SU-DHL-6 (cell line): ENCODE data around the gene SNRNP70.

Source experiments
- CTCF ChIP-seq: fragments of 200-600 bp; sonication (generic); IDR thresholded peaks from one replicate; pipeline ENCODE4 v1.5.1; 2017; ENCODE audit warnings: antibody characterized with exemption, mild to moderate bottlenecking, low read length, moderate library complexity; ENCODE audit not compliant: insufficient read depth, poor library complexity, severe bottlenecking
- EZH2phosphoT487 ChIP-seq: fragments of 200-600 bp; sonication (generic), shearing (Covaris generic); conservative IDR thresholded peaks from 2 replicates; pipeline ENCODE4 v1.6.1; 2018; ENCODE audit warnings: mild to moderate bottlenecking, antibody characterized with exemption, low read length, moderate library complexity, mixed read lengths

- TF ChIP-seq CTCF, result no peak
- no peak for TF ChIP-seq EZH2phosphoT487
Measured at GRCh38 chr19:49128545-49129237, 43.4 kb downstream of the SNRNP70 start.
